Kidney glomerular epithelial cell (primary cell): ENCODE data around the gene COA1.
"Not testable (repeated sequence)": the region's sequence is repeated elsewhere in the genome, so short reads cannot be mapped to it uniquely, and the experiment has no call there.

ENCODE experiments used
- DNase-seq: peaks from one replicate; lab custom pipeline; 2025; lab: John Stamatoyannopoulos, UW

COA1 gene

DNA sequence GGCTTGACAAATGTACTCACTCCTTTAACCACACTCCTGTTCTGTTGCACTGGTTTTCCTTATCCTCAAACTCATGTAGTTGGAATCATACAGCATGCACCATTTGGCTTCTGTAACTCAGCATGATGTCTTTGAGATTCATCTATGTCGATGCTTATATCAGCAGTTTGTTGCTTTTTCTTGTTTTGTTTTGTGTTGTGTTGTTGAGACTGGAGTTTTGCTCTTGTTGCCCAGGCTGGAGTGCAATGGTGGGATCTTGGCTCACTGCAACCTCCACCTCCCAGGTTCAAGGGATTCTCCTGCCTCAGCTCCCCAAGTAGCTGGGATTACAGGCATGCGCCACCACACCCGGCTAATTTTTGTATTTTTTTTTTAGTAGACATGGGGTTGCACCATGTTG lies 101.5 kb downstream of the COA1 start:
- DNase-seq = not testable (repeated sequence)

DNA sequence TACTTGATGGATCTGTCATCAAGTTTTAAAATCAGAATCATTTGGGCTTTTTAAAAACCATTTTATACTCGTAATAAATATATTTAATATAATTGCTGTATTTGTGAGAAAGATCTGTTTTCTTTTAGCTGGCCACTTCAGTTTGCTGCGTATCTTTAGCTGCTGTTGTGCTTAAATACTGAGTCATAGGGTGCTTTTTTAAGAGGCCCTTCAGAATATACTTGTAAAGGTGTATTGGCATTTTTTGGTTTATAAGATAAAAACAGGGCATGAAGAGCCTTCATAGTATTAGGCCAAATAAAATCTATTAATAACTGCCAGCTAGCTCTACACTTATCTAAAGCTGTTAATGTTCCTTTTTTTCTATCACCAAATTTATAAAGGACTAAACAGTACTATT lies 102.6 kb downstream of the COA1 start:
- no peak for DNase-seq

DNA sequence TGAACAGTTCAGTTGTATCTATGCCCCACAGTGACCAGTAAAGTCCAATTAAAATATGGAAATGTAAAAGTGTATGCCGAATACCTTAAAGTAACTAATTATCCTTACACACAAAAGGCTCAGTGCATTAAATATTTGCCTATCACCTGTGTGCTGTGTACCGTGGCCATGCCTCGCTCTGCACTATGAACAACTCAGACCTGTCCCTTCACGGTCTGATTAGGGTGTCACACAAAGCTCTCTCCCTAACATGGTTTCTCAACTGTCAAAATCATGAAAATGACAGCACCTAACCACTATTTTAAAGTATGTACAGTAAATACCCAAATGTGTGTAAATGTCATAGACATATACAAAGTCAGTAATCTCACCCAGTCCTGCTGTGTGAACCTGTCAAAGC lies 103.3 kb downstream of the COA1 start:
- DNase-seq = no peak

DNA sequence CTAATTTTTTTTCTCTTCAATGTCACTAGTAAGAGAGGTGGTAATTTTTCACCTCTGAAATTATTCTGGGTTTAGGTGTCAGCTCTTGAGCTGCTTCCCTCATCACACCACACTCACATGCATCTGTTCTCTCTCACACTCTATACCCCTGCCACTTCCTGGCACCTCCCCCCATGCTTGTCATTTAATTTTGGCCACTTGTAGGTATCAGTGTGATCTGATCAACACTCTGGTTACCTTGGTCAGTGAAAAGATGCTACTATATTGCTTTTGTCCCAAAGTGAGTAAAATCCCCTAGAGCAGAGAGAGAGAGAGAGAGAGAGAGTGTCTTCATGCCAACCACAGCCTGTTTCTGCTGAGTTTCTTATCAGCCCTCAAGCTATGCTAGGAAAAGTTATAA lies 103.9 kb downstream of the COA1 start:
- DNase-seq = no peak

DNA sequence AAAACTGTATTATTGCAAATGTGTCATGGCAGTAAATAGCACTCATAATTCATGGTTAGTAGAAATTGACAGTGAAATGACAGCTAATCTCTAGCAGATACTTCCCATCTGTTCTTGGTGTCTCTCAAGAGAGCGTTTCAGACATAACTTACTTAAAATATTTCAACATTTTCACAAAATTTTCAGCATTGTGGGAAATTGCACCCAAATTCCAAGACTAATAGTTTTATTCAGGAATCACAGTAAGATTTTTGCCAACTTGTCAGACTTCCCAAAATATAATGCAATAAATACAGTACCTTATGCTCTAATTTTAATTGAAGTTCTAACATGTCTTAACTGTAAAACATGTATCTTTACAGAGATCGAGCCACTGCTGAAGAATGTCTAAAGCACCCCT lies 105.2 kb downstream of the COA1 start:
- DNase-seq = no peak

DNA sequence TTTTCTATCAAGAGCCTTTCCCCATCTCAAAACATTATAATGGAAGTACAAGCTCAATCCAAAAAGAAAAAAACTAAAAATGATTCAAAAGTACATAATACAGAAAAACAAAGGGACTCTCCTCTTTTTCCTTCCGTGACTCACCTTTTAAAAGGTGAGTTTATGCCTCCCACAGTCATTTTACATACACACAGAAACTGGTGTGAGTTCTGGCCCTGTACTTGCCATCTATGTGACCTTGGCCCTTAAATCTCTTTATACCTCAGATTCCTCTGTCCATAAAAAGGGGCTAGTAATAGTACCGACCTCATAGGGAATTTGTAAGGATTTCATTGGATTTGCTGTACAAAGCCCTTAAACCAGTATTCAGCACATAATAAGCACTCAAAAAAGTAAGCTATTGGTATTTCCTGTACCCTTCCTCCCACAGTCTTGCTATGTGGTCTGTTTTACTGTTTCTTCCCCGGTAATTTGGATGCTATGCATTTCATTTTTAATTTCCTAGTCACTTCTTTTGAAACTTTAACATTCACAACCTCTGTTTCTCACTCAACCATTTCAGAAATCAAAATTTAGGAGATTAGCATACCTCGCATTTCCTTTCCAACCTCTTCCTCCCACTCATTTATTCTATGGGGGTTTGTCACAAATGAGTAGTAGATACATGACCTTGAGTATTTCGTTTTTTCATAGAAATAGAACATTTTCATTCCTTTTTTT lies 107.4 kb downstream of the COA1 start:
- DNase-seq = no peak

DNA sequence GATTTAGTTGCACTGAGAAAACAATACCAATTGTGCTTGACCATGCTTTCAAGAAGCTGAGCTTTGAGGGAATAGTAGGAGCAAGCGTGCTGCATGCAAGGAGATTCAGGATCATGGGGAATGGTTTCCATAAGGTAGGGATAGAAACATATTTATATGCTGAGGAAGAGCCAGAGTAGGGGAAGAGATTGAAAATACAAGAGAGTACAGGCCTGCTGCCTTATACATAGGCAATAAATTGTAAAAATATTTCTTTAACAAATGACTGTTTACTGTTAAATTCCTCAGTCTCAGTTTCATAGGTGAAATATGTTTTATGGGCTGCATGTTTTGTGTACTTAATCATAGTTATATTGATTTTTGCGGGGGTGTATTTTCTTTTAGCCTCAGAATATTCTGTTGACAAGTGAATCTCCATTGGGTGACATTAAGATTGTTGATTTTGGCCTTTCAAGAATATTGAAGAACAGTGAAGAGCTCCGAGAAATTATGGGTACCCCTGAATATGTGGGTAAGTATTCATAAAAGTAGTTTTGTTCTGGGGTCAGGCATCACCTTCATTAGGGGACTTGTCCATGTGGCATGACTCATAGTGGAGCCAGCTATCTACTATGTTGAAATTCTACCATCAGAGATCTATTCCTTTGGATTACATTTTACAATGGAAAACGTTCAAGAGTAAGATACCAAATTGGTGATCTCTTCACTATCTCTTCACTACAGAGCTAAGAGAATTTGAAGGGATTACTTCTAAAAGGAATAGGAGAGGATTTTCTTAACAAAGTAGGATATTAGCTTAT lies 109.9 kb downstream of the COA1 start:
- no peak for DNase-seq

DNA sequence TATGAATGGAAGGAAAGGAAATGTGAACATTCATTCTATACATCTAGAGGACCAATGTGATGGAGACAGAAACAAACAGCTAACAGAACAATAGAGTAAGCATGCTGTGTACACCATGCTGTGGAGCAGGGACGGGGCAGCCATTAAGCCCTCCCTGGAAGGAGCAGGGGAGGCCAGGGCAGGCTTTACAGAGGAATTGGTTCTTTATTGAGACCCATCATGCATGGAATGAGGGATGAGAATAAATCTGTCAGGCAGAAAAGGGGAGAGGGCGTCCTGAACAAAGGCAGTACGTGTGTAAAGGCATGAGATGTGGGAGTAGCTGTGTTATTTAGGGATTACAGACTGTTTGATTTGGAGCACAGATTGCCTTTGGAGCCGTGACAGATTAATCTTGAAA lies 111.2 kb downstream of the COA1 start:
- no peak for DNase-seq

DNA sequence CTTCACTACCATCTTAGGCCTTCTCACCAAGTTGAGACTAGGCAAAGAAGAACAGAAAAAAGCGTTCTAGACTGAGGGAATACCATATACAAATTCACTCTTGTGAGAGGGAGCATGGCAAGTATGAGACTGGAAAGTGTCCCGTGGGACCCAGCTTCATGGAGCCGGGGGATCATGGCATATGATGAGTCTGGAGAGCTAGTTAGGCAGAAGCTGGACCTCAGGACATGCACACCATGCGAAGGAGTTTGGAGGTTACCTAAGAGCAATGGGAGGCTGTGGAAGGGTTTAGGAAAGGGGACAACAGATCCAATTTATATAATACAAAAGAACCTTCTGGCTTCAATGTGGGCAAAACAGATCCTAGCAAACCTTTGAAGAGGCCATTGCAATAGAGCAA lies 112.3 kb downstream of the COA1 start:
- no peak for DNase-seq

DNA sequence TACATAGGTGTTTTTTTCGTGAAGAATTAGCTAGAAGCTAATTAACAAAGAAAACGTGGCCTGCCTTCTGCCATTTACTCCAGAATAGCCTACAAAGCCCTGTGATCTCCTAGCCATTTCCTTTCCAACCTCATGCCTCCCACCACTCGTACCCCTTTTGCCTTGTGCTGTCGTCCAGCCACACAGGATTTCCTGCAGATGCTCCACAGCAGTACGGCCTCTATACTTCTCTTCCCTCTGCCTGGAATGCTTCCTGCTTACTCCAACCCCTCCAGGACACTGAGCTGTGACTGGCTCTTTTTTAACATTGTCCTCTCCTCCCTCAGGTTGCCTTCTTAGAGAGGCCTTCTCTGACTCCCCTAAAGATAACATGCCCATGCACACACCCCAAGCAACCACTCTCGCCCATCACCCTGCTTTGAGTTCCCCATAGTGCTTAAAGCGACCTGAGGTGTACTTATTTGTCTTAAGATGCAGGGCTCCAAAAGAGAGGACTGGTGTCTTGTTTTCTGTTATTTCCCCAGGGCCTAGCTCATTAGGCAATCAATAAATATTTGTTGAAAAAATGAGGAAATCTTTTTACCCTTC lies 113.7 kb downstream of the COA1 start:
- DNase-seq = no peak

DNA sequence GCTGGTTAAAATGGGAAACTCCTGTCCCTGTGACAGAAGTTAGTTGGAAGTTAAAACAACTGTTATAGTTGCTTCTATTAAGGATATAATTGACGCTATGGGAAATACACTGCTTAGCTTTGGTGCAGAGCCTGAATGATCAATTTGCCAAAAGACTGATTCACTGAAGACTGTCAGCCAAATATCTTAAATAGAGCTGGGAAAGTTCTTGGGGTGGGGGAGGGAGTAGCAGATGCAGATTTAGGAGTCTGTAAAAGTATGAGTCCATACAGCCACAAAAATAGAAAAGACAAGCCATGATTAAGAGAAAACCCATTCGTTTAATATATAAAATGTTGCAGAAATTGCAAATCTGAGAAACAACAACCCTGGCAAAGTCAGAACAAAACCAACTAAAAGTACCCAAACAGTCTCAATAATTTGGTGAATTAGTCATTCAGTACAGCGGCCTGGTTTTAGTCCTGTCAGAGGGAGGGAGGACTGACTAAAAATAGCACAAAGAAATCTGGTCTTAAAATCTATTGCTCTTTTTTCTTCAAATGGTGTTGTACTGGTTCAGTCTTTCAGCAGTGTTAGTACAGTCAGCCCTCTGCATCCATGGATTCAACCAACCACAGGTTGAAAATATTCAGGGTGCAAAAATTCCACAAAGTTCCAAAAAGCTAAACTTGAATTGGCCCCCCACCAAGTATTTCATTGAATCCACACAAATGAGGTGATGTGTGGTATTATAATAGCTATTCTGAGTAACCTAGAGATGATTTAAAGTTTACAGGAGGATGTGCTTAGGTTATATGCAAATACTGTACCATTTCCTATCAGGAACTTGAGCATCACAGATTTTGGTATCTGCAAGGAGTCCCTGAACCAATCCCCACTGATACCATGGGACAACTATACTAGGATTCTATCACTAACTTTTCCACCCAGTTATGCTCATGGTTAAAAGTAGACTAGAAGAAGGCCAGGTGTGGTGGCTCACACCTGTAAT lies 116.4 kb downstream of the COA1 start:
- no peak for DNase-seq

DNA sequence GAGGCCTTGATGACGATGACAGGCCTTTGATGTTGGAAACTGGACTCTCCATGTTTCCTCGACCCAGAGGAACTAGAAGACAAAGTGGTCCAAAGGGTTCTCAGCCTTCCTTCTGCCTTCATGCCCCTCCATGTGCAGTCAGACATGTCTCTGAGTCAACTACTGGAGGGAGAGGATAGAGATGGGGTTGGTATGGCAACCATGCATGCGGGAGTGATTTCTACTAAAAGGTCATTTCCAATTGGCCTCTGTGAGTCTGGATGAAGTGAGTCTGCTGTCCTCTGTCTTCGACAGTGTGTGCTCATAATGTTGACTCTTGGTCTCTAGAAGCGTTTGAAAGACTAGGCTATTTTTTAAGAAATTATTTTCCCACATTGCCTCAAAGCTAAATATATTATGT lies 117.2 kb downstream of the COA1 start:
- DNase-seq = no peak

DNA sequence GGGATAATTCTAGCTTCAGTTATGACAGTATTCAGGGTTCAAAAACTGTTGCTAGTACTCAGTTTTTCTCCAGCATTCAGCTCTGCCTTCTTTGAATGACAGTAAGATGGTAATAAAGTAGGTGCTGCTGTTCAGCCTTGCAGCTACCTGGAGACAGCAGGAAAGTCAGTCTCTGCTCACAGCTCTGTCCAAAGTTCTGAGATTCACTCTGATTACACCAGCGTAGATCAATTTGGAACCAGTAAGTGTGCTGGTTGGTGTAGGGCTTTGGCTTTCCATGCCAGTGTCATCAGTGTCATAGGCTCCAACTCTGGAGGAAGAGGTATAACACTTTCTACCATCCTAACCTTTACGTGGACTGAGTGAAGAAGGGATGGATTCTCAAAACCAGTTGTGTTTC lies 120.2 kb downstream of the COA1 start:
- no peak for DNase-seq

DNA sequence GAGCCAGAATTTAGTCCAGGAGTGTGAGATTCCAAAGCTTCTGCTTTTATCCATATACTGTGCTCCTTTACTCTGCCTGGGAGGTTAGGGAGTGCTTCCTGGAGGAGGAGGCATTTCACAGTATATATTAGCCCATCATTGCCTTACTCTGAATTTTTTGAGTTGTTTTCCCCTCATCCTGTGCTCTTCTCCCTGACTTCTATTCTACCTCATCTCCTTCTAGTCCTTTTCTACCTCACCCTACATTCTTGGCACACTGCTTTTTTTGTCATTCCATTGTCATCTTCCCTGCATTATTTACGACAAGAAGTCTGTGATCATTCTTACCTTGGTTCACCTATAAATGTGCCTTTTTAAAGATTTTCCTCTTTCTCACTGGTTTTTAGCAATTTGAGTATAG lies 125.1 kb downstream of the COA1 start:
- DNase-seq = no peak

DNA sequence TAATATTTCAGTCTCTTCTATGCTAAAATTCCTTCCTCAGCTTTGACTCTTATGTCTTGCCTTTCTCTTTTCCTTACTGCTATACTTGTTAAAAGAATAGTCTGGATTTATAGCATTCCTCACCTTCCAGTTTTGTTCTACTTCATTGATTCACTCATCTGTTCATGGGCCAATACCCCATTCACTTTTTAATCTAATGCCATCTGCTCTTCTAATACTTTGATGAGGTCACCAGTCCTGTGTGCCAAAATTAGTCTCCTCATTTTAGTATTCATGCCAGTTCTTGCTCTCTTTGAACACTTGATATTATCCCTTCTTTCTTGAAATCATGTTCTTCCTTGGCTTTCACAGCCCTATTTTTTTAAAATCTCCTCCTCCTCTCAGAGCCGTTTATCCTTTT lies 127.1 kb downstream of the COA1 start:
- no peak for DNase-seq

DNA sequence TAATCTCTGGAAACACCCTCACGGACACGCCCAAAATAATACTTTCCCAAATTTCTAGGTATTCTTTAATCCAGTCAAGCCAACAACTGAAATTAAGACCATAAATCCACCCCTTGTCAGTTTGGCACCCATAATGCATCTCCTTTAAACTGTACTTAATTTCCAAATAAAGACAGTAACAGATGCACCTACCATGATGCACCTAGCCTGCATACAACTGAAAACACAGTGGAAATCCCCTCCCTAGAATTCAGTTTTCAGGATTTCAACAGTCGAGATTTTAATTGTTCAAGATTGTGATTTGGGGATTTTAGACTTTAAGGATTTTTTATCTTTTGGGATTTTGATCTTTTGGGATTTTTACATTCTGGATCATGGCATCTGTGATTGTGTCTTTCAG lies 129.3 kb downstream of the COA1 start:
- DNase-seq = no peak

DNA sequence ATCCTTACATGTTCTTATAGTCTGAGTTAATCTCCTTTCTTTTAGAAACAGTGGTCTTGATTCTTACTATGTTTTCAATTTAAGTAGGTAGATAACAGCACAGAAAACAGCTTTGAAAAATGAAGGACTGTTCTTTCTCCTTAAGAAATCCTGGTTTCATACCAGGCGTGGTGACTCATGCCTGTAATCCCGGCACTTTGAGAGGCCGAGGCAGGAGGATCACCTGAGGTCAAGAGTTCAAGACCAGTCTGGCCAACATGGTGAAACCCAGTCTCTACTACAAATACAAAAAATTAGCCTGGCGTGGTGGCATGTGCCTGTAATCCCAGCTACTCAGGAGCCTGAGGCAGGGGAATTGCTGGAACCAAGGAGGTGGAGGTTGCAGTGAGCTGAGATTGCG lies 132.9 kb downstream of the COA1 start:
- not testable (repeated sequence) for DNase-seq

DNA sequence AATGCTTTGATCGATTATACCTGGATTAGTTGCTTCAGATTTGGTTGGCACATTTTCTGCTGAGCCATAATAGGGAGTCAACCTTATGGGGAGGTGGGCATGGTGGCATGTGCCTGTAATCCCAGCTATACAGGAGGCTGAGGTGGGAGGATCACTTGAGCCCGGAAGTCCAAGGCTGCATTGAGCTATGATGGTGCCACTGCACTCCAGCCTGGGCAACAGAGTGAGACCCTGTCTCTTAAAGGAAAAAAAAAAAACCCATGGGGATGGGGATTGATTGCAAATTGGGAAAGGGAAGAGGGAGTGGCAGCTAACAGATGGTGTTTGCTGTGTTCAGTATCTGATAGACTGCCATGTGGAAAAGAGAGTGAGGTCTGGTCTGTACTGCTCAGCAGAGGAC lies 135.3 kb downstream of the COA1 start:
- no peak for DNase-seq

DNA sequence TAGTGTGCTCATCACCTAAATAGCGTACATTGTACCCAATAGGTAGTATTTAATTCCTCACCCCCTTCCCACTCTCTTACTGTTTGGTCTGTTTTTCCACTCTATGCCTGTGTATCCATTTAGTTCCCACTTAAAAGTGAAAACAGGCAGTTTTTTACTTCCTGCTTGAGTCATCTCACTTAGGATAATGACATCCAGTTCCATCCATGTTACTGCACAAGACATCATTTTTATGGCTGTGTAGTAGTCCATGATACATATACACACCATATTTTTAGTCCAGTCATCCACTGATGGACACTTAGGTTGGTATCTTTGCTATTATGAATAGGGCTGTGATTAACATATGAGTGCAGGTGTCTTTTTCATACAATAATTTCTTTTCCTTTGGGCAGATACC lies 136.3 kb downstream of the COA1 start:
- DNase-seq = no peak

DNA sequence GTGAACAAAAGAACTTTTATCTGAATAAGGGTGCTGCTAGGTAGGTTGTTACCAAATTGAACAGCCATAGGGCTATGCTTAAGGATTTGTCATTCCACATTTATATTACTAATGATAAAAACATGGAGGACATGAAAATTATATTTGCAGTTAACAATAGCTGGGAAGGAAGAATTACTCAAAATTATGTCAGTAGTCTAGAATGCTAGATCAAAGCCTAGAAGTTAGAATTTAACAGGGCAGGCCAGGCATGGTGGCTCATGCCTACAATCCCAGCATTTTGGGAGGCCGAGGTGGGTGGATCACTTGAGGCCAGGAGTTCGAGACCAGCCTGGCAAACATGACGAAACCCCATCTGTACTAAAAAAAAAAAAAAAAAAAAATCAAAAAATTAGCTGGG lies 137.0 kb downstream of the COA1 start:
- DNase-seq = peak; percentile 18

DNA sequence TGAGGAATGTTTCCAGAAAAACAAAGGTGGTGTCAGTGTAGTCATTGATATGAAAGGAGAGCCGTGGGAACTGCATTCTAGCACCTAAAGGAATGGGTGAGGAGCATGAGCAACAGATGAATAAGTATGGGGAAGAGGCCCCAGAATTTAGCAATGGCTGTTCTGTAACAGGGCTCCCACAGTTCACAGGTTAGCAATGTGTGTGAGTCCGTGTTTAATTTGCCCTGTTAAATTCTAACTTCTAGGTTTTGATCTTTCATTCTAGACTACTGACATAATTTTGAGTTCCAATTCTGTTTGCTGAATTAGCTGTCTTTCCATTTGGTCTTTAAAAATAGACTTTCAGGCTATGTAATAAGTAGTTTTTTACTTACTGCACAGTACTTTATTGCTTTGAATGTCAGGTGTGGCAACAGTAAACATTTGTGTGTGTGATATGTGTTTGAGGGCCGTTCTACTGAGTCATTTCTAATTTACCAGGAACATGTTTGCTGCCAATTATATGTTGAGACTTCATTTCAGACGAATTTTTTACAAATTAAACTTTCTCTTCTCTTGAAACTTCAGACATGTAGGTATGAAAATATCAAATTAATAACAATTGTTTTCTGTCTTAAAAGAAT lies 137.7 kb downstream of the COA1 start:
- DNase-seq = peak; percentile 25
